ENCODE data around the gene NCKAP5.

DNA sequence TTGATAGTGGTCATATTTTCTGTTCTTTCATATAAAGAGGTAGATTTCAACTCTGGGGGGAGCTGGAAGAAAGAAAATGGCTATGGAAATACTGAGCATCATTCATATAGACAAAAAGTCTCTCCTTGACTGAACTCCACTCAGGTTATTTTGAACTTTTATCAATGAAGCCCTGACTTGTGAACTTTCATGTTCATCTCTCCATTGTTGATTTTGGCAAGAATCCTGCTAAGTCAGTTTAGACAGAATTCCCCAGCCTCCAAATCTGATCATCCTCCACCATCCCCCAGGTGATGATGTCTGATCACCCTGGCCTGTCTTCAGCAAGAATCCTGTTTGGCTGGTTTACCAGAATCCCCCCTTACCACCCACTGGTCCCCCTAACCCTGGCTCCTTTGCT lies 395.0 kb downstream of the NCKAP5 start:
- TF ChIP-seq CTCF (IDR thresholded peaks at IDR 0.05) (no peak), POLR2AphosphoS5 (IDR thresholded peaks at IDR 0.05) (no peak)

All from prostate gland (tissue), 2 donors.